OCI-LY3 (cell line): ENCODE data around the gene BRAF.
A peak's percentile ranks its signal among the peaks of the same experiment; 100 is the strongest.

ENCODE experiments used
- H2AFZ ChIP-seq: fragments of 200-600, 300-600 bp; shearing (Covaris generic); 2 replicates; pipeline ENCODE4 v1.6.0; 2014; ENCODE audit warnings: antibody characterized with exemption, low read depth, low read length
- H3K27ac ChIP-seq: fragments of 200-600, 300-600 bp; sonication (generic); 2 replicates; pipeline ENCODE4 v1.5.1; 2014; ENCODE audit warnings: mild to moderate bottlenecking, low read length, moderate library complexity, mixed read lengths
- H3K27me3 ChIP-seq: fragments of 200-600, 300-600 bp; sonication (generic); 2 replicates; pipeline ENCODE4 v1.6.1; 2014; ENCODE audit warnings: low read depth, low read length, mixed read lengths
- H3K36me3 ChIP-seq: fragments of 200-600, 300-600 bp; sonication (generic); replicated peaks from 2 replicates; pipeline ENCODE3; 2014; ENCODE audit warnings: low read depth, low read length, mixed read lengths
- H3K4me1 ChIP-seq: fragments of 300-600, 200-600 bp; sonication (generic); 2 replicates; pipeline ENCODE4 v1.6.1; 2014; ENCODE audit warnings: low read length, mixed read lengths
- H3K4me2 ChIP-seq: fragments of 200-600, 300-600 bp; sonication (generic); 2 replicates; pipeline ENCODE4 v1.6.1; 2014; ENCODE audit warnings: low read length, mixed read lengths
- H3K4me3 ChIP-seq: fragments of 300-600, 200-600 bp; sonication (generic); 2 replicates; pipeline ENCODE4 v1.5.1; 2014; ENCODE audit warnings: antibody characterized with exemption, mild to moderate bottlenecking, low read length, moderate library complexity
- H3K79me2 ChIP-seq: fragments of 300-600, 200-600 bp; shearing (Covaris generic); 2 replicates; pipeline ENCODE4 v1.6.1; 2014; ENCODE audit warnings: mild to moderate bottlenecking, low read length, mixed read lengths
- H3K9ac ChIP-seq: fragments of 300-600, 200-600 bp; shearing (Covaris generic); 2 replicates; pipeline ENCODE4 v1.6.0; 2014; ENCODE audit warnings: mild to moderate bottlenecking, low read length, moderate library complexity
- H3K9me3 ChIP-seq: fragments of 200-600, 300-600 bp; shearing (Covaris generic); 2 replicates; pipeline ENCODE4 v1.6.1; 2014; ENCODE audit warnings: low read length, mixed read lengths; ENCODE audit not compliant: insufficient read depth
- H4K20me1 ChIP-seq: fragments of 200-600, 300-600 bp; sonication (generic); 2 replicates; pipeline ENCODE4 v1.6.1; 2016; ENCODE audit warnings: low read length, mixed read lengths; ENCODE audit not compliant: insufficient read depth
- CTCF ChIP-seq: fragments of 200-600, 300-600 bp; sonication (generic); IDR thresholded peaks from 2 replicates; pipeline ENCODE4 v1.5.1; 2014; ENCODE audit warnings: antibody characterized with exemption, low read length, low read depth
- EZH2phosphoT487 ChIP-seq: fragments of 200-600 bp; shearing (Covaris generic); IDR thresholded peaks from 2 replicates; pipeline ENCODE4 v1.6.1; 2018; ENCODE audit warnings: antibody characterized with exemption, mixed run types, low read depth

Gene BRAF

GRCh38 chr7:140696680-140697446 is 227.9 kb downstream of the BRAF start, which contains the start of gene NDUFB2:
Gene NDUFB2 (plus strand): TSS chr7:140696708. CDS start chr7:140696745, 37 bp downstream.
- Histone ChIP-seq H4K20me1 (peaks cover 6% of the 10 kb centered on the region; the same call in 1 of the 2 replicates), H3K9ac (peak within 1 kb of the TSS; percentile 83), H2AFZ (peak within 1 kb of the TSS; percentile 95), H3K36me3 (no peaks in the 10 kb centered on the region), H3K4me3 (peak within 1 kb of the TSS; percentile 92), H3K4me2 (peak within 1 kb of the TSS; percentile 94), H3K9me3 (no peaks in the 10 kb centered on the region), H3K27ac (peak within 1 kb of the TSS; percentile 54), H3K27me3 (no peaks in the 10 kb centered on the region), H3K4me1 (peaks cover 12% of the 10 kb centered on the region), H3K79me2 (peaks cover 48% of the 10 kb centered on the region)
- no peak for TF ChIP-seq CTCF
- no peak for TF ChIP-seq EZH2phosphoT487

- H2AFZ ChIP-seq, result peak overlapping the region; percentile 95
- H3K27ac ChIP-seq, result peak overlapping the region; percentile 54; the same call in 1 of the 2 replicates
- peak overlapping the region; percentile 92 for H3K4me3 ChIP-seq
- peaks cover 42% of the 10 kb centered on the region for H3K79me2 ChIP-seq
- no peaks in the 10 kb centered on the region for H3K36me3 ChIP-seq
- H4K20me1 ChIP-seq, result peaks cover 6% of the 10 kb centered on the region; the same call in 1 of the 2 replicates
- TF ChIP-seq CTCF, result no peak
- TF ChIP-seq EZH2phosphoT487, result no peak
- H3K27me3 ChIP-seq, result no peaks in the 10 kb centered on the region
- H3K4me1 ChIP-seq, result peaks cover 12% of the 10 kb centered on the region
- H3K9ac ChIP-seq, result peak overlapping the region; percentile 83
- peak overlapping the region; percentile 94 for H3K4me2 ChIP-seq
- no peaks in the 10 kb centered on the region for H3K9me3 ChIP-seq
These were observed 228.6 kb downstream of the BRAF start for GRCh38 chr7:140696024-140696679.

GRCh38 chr7:140695381-140695780 is 229.3 kb downstream of the BRAF start:
- H3K4me2 ChIP-seq, result no peak overlapping the region

More at GRCh38 chr7:140695381-140695780, 229.3 kb downstream of the BRAF start:
- Histone ChIP-seq H3K4me3 (no peak overlapping the region), H3K9me3 (no peaks in the 10 kb centered on the region), H3K4me1 (peaks cover 12% of the 10 kb centered on the region), H3K27ac (no peak overlapping the region), H3K9ac (no peak overlapping the region), H3K27me3 (no peaks in the 10 kb centered on the region), H2AFZ (no peak overlapping the region), H3K79me2 (peaks cover 34% of the 10 kb centered on the region), H4K20me1 (peaks cover 6% of the 10 kb centered on the region; the same call in 1 of the 2 replicates), H3K36me3 (no peaks in the 10 kb centered on the region)
- TF ChIP-seq EZH2phosphoT487 (no peak), CTCF (no peak)
